Activated T-cell treated with anti-CD3 and anti-CD28 coated beads, Interleukin-2, amount 50 U/mL, for 24 hours (primary cell): ENCODE data around the gene VPS4B.
"Not testable (repeated sequence)": the region's sequence is repeated elsewhere in the genome, so short reads cannot be mapped to it uniquely, and the experiment has no call there.

ENCODE experiments used
- DNase-seq: peaks from one replicate; pipeline ENCODE4 v3.0.0-alpha.2; 2020
- H3K27ac Mint-ChIP-seq: 2 replicates; pipeline ENCODE4 v1.8.0; 2020; ENCODE audit warnings: mild to moderate bottlenecking, mixed read lengths
- H3K27me3 Mint-ChIP-seq: 2 replicates; pipeline ENCODE4 v1.8.0; 2020; ENCODE audit warnings: mixed read lengths
- H3K36me3 Mint-ChIP-seq: 2 replicates; pipeline ENCODE4 v1.8.0; 2020; ENCODE audit warnings: low read depth, mixed read lengths
- H3K4me1 Mint-ChIP-seq: 2 replicates; pipeline ENCODE4 v1.8.0; 2020; ENCODE audit warnings: low read depth, mixed read lengths
- H3K4me3 Mint-ChIP-seq: 2 replicates; pipeline ENCODE4 v1.8.0; 2020; ENCODE audit warnings: mild to moderate bottlenecking, moderate library complexity, mixed read lengths
- H3K9me3 Mint-ChIP-seq: 2 replicates; pipeline ENCODE4 v1.8.0; 2020; ENCODE audit warnings: mixed read lengths

Gene VPS4B

DNA sequence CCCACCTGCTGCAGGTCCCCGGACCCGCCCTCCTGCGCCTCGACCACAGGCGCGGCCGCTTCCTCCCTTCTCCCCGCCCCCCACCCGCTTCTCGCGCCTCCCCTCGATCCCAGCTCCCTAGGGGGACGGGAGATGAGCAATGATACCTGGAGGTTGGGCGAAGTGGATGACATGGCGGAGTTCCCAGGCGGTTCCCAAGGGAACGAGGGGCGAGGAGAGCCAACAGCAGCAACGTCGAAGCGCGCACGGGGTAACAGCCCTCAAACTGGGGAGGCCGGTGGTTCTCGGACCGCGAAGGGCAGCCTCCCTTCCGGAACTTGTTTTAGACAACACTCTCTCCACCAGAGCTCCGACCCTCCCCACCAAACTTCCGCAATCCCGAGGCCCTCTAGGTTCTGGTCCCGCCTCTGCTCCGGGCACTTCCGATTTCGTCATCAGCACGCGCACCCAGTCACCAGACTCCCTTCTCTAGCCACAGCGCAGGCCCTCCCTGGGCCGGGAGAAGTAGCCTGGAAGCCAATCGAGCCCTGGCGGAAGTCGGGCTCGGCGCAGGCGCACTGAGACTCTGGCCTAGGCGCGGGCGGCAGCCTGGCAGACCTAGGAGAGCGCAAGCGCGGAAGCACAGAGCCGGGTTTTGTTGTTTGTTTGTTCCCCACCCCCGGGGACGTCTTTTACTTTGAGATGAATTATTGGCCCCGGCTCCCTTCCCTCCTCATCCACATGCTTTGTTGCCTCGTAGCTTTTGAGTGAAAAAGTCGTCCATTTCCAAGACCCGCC is at the start of gene VPS4B:
Gene VPS4B (minus strand): TSS at position 390 of the 777 bp plus-strand sequence. CDS start 217 bp downstream, at position 173.
- Mint-ChIP-seq H3K27ac (peak within 1 kb of the TSS; percentile 99), H3K9me3 (no peaks in the 10 kb centered on the region), H3K36me3 (peaks cover 19% of the 10 kb centered on the region), H3K27me3 (peaks cover 4% of the 10 kb centered on the region), H3K4me1 (peaks cover 32% of the 10 kb centered on the region), H3K4me3 (peak within 1 kb of the TSS; percentile 99)
- peak; percentile 100 for DNase-seq

DNA sequence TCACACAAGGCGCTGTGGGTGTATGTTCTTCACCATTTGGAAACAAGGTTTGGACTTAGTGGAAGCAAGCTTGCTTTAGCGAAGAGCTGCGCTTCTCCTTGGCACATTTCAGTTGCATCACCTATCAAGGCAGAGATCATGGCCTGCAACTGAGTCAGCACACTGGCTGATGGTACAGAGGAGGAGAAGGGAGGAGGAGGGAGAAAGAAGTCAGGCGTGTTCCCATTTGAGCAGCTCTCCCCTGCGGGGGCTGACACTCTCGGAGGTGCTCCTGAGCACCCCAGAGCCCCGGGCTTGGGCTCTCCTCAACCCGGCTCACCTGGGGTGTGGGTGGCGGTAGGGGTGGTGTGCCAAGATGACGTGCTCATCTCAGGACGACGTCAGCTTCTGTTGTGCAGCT is 48.5 kb upstream of the VPS4B start:
- DNase-seq, result no peak
- Mint-ChIP-seq H3K4me1 (no peaks in the 10 kb centered on the region), H3K9me3 (no peaks in the 10 kb centered on the region), H3K27ac (no peak overlapping the region), H3K4me3 (no peak overlapping the region), H3K36me3 (no peaks in the 10 kb centered on the region), H3K27me3 (peaks cover 10% of the 10 kb centered on the region)

DNA sequence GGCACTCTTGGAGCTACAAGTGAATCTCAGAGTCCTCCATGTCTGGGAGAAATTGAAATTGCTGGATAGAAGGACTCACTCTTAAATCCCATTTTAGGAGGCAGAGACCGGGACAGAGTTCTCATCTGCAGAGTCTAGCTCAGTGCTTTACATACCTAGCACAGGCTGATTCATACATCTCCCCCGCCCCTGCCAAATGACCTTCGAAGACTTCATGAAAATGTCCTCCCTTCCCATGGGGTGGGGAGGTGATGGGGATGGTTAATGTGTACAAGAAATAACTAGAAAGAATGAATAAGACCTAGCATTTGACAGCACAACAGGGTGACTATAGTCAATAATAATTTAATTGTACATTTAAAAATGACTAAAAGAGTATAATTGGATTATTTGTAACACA is 46.3 kb upstream of the VPS4B start:
- H3K4me1 Mint-ChIP-seq, result peaks cover 9% of the 10 kb centered on the region
- H3K9me3 Mint-ChIP-seq, result no peaks in the 10 kb centered on the region
- H3K4me3 Mint-ChIP-seq, result no peak overlapping the region
- H3K27ac Mint-ChIP-seq, result no peak overlapping the region
- DNase-seq, result no peak
- H3K36me3 Mint-ChIP-seq, result no peaks in the 10 kb centered on the region
- peaks cover 19% of the 10 kb centered on the region for H3K27me3 Mint-ChIP-seq

DNA sequence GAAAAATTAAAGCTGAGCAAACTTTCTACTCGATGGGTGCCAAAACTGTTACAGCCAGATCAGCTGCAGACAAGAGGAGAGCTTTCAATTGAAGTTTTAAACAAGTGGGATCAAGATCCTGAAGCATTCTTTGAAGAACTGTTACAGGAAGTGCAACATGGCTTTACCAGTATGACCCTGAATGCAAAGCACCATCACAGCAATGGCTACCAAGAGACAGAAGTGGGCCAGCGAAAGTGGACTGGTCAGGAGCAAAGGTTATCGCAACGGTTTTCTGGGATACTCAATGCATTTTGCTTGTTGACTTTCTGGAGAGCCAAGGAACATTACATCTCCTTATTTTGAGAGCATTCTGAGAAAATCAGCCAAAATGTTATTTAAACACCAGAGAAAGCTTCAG is 45.4 kb upstream of the VPS4B start:
- Mint-ChIP-seq H3K9me3 (no peaks in the 10 kb centered on the region), H3K4me3 (no peak overlapping the region), H3K27ac (no peak overlapping the region), H3K4me1 (peaks cover 9% of the 10 kb centered on the region), H3K36me3 (no peaks in the 10 kb centered on the region), H3K27me3 (peaks cover 25% of the 10 kb centered on the region)
- no peak for DNase-seq

DNA sequence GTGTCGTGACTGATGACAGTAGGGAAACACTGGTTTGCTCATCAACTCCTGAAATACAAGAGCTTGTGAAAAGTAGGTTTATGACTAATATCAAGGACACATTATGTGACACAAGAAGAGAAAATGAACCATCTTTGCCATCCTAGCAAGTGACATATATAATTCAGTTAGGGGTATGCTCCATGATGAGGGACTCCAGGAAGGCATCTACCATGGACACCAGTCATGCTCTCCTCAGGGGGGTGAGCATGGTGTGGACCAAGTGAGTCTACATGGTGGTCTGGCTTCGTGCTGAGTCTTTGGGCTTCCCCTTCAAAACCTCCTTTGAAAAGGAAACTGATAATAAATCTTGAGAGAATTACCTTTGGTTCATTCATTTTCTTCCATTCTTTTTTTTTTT is 42.8 kb upstream of the VPS4B start:
- H3K36me3 Mint-ChIP-seq, result no peaks in the 10 kb centered on the region
- H3K4me3 Mint-ChIP-seq, result no peak overlapping the region
- no peaks in the 10 kb centered on the region for H3K9me3 Mint-ChIP-seq
- H3K4me1 Mint-ChIP-seq, result peaks cover 9% of the 10 kb centered on the region
- H3K27ac Mint-ChIP-seq, result no peak overlapping the region
- DNase-seq, result no peak
- H3K27me3 Mint-ChIP-seq, result peaks cover 25% of the 10 kb centered on the region

DNA sequence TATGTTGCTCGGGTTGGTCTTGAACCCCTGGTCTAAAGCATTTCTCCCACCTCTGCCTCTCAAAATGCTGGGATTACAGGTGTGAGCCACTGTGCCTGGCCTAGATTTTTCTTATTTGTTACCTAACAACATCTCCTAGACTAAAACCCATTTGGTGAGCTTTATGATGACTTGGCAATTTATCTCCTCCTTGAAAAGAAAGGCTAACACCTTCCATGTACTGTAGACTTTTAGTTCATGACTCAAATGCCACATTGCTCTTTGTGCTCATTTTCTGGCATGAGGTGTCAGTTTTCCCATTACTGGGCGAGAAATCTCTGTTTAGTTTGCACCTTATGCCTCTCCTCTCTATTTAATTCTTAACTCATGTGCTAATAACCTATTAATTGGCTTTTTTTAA is 42.2 kb upstream of the VPS4B start:
- Mint-ChIP-seq H3K27me3 (peaks cover 25% of the 10 kb centered on the region), H3K4me1 (peaks cover 9% of the 10 kb centered on the region), H3K27ac (no peak overlapping the region), H3K4me3 (no peak overlapping the region), H3K9me3 (no peaks in the 10 kb centered on the region), H3K36me3 (no peaks in the 10 kb centered on the region)
- no peak for DNase-seq

DNA sequence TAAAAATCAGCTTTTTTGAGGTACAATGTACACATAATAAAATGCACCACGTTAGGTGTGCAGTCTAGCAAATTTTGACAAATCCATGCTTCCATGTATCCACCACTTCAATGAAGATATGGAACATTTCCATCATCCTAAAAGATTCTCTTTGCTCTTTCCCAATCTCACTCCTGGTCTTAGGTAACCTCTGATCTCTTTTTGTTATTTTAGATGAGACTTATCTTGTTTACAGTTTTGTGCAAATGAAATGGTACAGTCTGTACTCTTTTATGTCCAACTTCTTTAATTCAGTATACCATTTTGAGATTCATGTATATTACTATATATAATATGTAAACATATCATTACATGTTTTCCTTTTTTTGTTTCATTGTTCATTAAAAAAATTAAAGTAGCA is 38.1 kb upstream of the VPS4B start:
- H3K36me3 Mint-ChIP-seq, result no peaks in the 10 kb centered on the region
- H3K4me3 Mint-ChIP-seq, result no peak overlapping the region

DNA sequence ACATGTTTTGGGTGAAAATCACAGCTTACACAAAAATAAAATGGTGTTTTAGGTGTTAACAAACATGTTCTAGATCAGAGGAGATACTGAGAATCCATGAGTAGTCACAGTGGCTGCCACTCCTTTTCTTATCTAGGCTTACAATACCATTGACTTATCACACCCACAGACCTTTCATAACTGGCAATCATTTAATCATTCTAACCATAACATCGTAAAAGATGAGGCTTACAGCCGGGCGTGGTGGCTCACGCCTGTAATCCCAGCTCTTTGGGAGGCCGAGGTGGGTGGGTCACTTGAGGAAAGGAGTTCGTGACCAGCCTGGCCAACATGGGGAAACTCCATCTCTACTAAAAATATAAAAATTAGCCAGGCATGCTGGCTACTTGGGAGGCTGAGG is 35.7 kb upstream of the VPS4B start:
- Mint-ChIP-seq H3K9me3 (no peaks in the 10 kb centered on the region), H3K27me3 (peaks cover 3% of the 10 kb centered on the region), H3K36me3 (no peaks in the 10 kb centered on the region), H3K27ac (no peak overlapping the region), H3K4me3 (no peak overlapping the region), H3K4me1 (no peaks in the 10 kb centered on the region)
- DNase-seq, result no peak

More for the DNA sequence above, 38.1 kb upstream of the VPS4B start:
- H3K9me3 Mint-ChIP-seq, result no peaks in the 10 kb centered on the region
- no peak overlapping the region for H3K27ac Mint-ChIP-seq
- DNase-seq, result no peak
- peaks cover 21% of the 10 kb centered on the region for H3K27me3 Mint-ChIP-seq
- peaks cover 9% of the 10 kb centered on the region for H3K4me1 Mint-ChIP-seq

DNA sequence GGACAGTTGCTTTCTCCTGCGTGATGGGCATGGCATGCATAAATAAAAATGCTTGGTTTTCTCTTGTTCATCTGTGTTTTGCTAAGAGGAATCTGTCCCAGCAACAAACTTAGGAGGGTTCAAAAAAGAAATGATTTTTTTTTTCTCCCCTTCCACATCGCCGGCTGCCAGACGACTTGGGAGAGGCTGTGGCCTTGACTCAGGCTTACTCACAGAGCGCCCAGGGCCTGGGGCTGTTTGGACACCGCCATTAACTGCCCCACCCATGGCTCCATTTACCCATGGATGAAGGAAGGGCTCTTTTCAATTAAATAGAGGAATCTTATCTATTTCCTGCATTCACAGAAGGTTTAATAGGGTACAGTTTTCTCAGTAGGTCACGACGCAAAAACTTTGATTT is 32.2 kb upstream of the VPS4B start:
- DNase-seq, result no peak
- Mint-ChIP-seq H3K4me3 (no peak overlapping the region), H3K27ac (no peak overlapping the region), H3K27me3 (no peaks in the 10 kb centered on the region), H3K4me1 (no peaks in the 10 kb centered on the region), H3K36me3 (no peaks in the 10 kb centered on the region), H3K9me3 (no peaks in the 10 kb centered on the region)

DNA sequence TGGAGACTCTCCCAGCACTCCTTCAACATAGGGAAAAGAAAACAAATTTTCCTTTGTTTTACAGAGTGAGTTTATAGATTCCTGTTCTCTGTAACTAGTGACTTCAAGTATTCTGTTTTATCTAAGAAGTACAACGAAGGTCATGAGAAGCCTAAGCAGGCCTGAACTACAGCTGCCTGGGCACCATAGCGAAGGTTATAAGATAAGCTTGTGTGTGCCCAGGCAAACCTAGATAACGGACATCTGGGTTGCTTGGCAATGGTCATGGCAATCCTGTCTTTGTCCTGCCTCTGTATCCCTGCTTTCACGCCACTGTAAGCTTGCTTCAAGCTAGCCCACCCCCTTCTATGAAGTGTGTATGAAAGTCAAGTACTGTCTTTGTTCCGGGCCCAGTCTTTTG is 30.5 kb upstream of the VPS4B start:
- H3K4me1 Mint-ChIP-seq, result not testable (repeated sequence)

DNA sequence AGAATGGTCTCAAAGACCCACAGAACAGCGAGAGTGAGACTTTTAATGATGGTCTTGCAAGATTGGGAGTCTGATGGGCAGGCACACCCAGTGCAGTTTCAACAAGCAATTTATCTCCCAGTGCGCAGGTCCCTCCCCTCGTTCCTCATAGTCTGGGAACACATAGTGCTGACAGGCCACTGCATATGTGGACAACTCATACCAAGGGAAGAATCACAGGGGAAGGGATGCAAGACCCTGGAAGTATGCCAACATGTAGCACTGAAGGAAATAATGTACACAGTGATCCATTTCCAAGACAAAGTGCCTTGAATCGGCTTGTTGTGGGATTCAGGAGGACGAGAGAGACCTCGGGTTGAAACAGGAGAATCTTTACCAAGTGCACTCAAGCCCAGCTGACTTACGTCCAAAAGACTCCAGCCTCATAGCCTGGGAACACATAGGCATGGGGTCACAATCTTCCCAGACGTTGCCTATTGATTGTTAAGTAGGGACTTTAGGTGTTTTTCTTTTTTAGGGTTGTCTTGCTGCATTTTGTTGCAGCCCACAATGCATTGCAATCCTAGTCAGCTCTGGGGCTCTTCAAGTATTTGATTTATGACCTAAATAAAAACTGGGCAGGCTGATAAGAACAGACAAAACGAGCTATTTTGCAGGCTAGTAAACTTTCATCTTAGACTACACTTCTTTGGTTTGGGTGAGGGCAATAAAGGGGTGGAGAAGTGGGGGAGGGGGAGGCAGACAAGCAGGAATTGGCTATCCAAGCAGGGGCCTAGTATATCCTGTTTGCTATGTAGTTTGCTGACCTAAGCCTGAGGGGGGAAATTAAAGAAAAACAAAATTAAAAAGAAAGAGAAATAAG is 29.8 kb upstream of the VPS4B start:
- Mint-ChIP-seq H3K4me1 (no peaks in the 10 kb centered on the region), H3K9me3 (no peaks in the 10 kb centered on the region), H3K36me3 (no peaks in the 10 kb centered on the region), H3K27me3 (no peaks in the 10 kb centered on the region), H3K27ac (no peak overlapping the region), H3K4me3 (no peak overlapping the region)
- DNase-seq, result no peak

More for the DNA sequence above, 30.5 kb upstream of the VPS4B start:
- not testable (repeated sequence) for H3K9me3 Mint-ChIP-seq, H3K27ac Mint-ChIP-seq, H3K36me3 Mint-ChIP-seq, H3K27me3 Mint-ChIP-seq, DNase-seq, H3K4me3 Mint-ChIP-seq

DNA sequence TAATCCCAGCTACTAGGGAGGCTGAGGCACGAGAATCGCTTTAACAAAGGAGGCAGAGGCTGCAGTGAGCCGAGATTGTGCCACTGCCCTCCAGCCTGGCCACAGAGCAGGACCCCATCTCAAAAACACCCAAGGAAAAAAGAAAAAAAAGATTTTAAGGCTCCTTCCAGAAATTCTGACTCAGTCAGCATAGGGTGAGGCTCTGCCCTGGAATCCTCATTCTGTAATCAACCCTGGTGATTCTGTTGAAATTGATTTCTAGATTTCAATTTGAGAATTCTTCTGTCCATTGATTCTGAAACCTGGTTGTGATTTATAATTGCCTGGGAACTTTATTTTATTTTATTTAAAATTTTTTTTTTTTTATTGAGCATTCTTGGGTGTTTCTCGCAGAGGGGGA is 27.1 kb upstream of the VPS4B start:
- no peaks in the 10 kb centered on the region for H3K27me3 Mint-ChIP-seq
- H3K4me1 Mint-ChIP-seq, result no peaks in the 10 kb centered on the region
- H3K9me3 Mint-ChIP-seq, result no peaks in the 10 kb centered on the region

DNA sequence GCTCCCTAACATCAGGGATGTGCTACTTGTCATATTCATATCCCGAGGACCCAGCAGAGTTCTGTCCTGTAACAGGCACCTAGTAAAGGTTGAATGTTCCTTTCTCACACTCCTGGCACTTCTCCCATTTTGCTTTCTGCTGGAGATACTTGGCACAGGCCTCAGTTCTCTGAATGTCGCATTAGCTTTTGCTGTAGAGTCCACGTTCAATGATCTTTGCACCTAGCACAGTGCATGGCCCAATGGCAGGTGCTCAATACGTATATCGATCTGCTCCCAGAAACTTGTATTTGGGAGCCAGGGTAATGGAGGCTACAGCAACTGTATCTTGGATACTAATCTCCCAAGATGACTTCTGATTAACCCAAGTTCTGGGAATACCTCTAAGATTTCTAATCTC is 24.8 kb upstream of the VPS4B start:
- DNase-seq, result no peak
- H3K4me1 Mint-ChIP-seq, result no peaks in the 10 kb centered on the region
- no peaks in the 10 kb centered on the region for H3K9me3 Mint-ChIP-seq
- no peaks in the 10 kb centered on the region for H3K36me3 Mint-ChIP-seq
- H3K27me3 Mint-ChIP-seq, result no peaks in the 10 kb centered on the region
- no peak overlapping the region for H3K27ac Mint-ChIP-seq
- no peak overlapping the region for H3K4me3 Mint-ChIP-seq

More for the DNA sequence above, 27.1 kb upstream of the VPS4B start:
- Mint-ChIP-seq H3K36me3 (no peaks in the 10 kb centered on the region), H3K27ac (no peak overlapping the region), H3K4me3 (no peak overlapping the region)
- no peak for DNase-seq

DNA sequence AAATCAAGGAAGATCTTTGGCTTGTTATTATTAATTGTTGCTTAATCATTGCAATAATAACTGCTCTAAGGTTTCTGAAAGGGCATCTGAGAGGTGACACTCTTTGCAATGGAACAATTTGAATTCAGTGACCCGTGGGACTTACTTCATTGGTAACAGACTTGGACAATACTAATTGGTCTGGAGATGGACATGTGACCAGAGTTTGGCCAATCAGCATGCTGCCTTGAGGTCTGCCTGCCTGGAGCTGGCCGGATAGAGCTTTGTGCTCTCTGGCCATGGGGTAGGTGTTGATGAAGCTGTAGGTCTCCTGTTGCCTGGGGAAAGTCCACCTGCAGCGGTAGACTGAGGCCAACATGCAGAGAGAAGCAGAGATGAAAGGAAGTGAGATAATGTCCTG is 24.0 kb upstream of the VPS4B start:
- Mint-ChIP-seq H3K36me3 (no peaks in the 10 kb centered on the region), H3K27me3 (no peaks in the 10 kb centered on the region), H3K9me3 (no peaks in the 10 kb centered on the region), H3K4me1 (no peaks in the 10 kb centered on the region), H3K4me3 (no peak overlapping the region), H3K27ac (no peak overlapping the region)
- no peak for DNase-seq

DNA sequence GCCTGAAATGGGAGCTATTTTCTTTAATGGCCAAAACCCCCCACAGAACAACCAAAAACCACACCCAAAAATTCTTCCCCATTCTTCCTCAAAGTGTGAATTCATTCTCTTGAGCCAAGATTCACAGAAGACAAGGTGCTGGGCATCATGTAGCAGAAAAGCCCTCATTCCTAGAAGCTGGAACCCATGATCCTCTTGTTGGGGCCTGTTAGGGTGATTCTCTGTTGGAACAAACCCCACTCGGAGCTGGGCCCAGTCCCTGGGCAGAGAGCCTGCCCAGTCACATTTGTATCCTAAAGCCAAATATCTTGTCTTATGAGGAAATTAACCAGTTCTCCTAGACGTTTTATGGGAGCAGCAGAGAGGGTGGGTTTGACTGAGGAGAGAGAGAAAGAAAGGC is 22.8 kb upstream of the VPS4B start:
- Mint-ChIP-seq H3K4me3 (no peak overlapping the region), H3K27me3 (no peaks in the 10 kb centered on the region), H3K36me3 (no peaks in the 10 kb centered on the region), H3K27ac (no peak overlapping the region), H3K4me1 (no peaks in the 10 kb centered on the region), H3K9me3 (no peaks in the 10 kb centered on the region)
- no peak for DNase-seq
